OCI-LY3 (cell line): Measurements from ENCODE around the gene CDC42EP5.

ENCODE experiments used
- H2AFZ ChIP-seq: fragments of 200-600, 300-600 bp; shearing (Covaris generic); 2 replicates; pipeline ENCODE4 v1.6.0; 2014; ENCODE audit warnings: antibody characterized with exemption, low read depth, low read length
- H3K27ac ChIP-seq: fragments of 200-600, 300-600 bp; sonication (generic); 2 replicates; pipeline ENCODE4 v1.5.1; 2014; ENCODE audit warnings: mild to moderate bottlenecking, low read length, moderate library complexity, mixed read lengths
- H3K27me3 ChIP-seq: fragments of 200-600, 300-600 bp; sonication (generic); 2 replicates; pipeline ENCODE4 v1.6.1; 2014; ENCODE audit warnings: low read depth, low read length, mixed read lengths
- H3K36me3 ChIP-seq: fragments of 200-600, 300-600 bp; sonication (generic); replicated peaks from 2 replicates; pipeline ENCODE3; 2014; ENCODE audit warnings: low read depth, low read length, mixed read lengths
- H3K4me1 ChIP-seq: fragments of 300-600, 200-600 bp; sonication (generic); 2 replicates; pipeline ENCODE4 v1.6.1; 2014; ENCODE audit warnings: low read length, mixed read lengths
- H3K4me2 ChIP-seq: fragments of 200-600, 300-600 bp; sonication (generic); 2 replicates; pipeline ENCODE4 v1.6.1; 2014; ENCODE audit warnings: low read length, mixed read lengths
- H3K4me3 ChIP-seq: fragments of 300-600, 200-600 bp; sonication (generic); 2 replicates; pipeline ENCODE4 v1.5.1; 2014; ENCODE audit warnings: antibody characterized with exemption, mild to moderate bottlenecking, low read length, moderate library complexity
- H3K79me2 ChIP-seq: fragments of 300-600, 200-600 bp; shearing (Covaris generic); 2 replicates; pipeline ENCODE4 v1.6.1; 2014; ENCODE audit warnings: mild to moderate bottlenecking, low read length, mixed read lengths
- H3K9ac ChIP-seq: fragments of 300-600, 200-600 bp; shearing (Covaris generic); 2 replicates; pipeline ENCODE4 v1.6.0; 2014; ENCODE audit warnings: mild to moderate bottlenecking, low read length, moderate library complexity
- H3K9me3 ChIP-seq: fragments of 200-600, 300-600 bp; shearing (Covaris generic); 2 replicates; pipeline ENCODE4 v1.6.1; 2014; ENCODE audit warnings: low read length, mixed read lengths; ENCODE audit not compliant: insufficient read depth
- H4K20me1 ChIP-seq: fragments of 200-600, 300-600 bp; sonication (generic); 2 replicates; pipeline ENCODE4 v1.6.1; 2016; ENCODE audit warnings: low read length, mixed read lengths; ENCODE audit not compliant: insufficient read depth
- EZH2phosphoT487 ChIP-seq: fragments of 200-600 bp; shearing (Covaris generic); IDR thresholded peaks from 2 replicates; pipeline ENCODE4 v1.6.1; 2018; ENCODE audit warnings: antibody characterized with exemption, mixed run types, low read depth
- TF ChIP-seq, protein P1 (sequence below): fragments of 200-600, 300-600 bp; sonication (generic); IDR thresholded peaks from 2 replicates; pipeline ENCODE4 v1.5.1; 2014; ENCODE audit warnings: antibody characterized with exemption, low read length, low read depth

CDC42EP5 gene

DNA sequence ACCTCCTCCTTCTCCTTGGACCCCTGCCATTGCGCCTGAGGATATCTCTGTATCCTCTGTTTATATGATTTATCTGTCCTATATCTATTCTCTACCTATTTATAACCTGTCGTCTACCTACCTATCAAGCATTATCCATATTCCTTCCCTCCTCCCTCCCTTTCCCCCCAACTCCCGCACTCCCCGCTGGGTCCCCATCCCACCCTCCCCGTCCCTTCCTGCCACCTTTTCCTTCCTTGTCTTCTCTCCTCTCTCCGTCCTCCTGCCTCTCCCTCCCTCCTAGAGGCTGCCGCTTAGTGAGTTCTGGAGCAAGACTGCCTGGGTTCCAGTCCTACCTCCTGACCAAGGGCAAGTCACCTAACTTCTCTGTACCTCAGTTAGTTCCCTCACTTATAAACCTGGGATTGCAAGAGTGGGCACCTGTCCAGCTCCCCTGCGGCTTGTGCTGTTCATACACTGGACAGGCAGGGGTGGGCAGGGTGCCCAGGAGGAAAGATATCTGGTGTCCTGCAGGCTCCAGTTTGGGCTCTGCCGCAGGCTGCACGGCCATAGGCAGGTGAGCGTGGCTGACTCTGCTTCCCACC lies 41.7 kb downstream of the CDC42EP5 start:
- Histone ChIP-seq H4K20me1 (peaks cover 7% of the 10 kb centered on the region; the same call in 1 of the 2 replicates), H3K4me2 (peak overlapping the region; percentile 51), H3K36me3 (no peaks in the 10 kb centered on the region), H2AFZ (no peak overlapping the region), H3K9ac (no peak overlapping the region), H3K9me3 (no peaks in the 10 kb centered on the region), H3K4me1 (no peaks in the 10 kb centered on the region), H3K27ac (no peak overlapping the region), H3K4me3 (0 out of 2 replicates have a peak overlapping the region, but pooled peaks have one; percentile 59), H3K79me2 (no peaks in the 10 kb centered on the region), H3K27me3 (peaks cover 16% of the 10 kb centered on the region; the same call in 1 of the 2 replicates)
- no peak for TF ChIP-seq EZH2phosphoT487
- TF ChIP-seq, protein P1, sequence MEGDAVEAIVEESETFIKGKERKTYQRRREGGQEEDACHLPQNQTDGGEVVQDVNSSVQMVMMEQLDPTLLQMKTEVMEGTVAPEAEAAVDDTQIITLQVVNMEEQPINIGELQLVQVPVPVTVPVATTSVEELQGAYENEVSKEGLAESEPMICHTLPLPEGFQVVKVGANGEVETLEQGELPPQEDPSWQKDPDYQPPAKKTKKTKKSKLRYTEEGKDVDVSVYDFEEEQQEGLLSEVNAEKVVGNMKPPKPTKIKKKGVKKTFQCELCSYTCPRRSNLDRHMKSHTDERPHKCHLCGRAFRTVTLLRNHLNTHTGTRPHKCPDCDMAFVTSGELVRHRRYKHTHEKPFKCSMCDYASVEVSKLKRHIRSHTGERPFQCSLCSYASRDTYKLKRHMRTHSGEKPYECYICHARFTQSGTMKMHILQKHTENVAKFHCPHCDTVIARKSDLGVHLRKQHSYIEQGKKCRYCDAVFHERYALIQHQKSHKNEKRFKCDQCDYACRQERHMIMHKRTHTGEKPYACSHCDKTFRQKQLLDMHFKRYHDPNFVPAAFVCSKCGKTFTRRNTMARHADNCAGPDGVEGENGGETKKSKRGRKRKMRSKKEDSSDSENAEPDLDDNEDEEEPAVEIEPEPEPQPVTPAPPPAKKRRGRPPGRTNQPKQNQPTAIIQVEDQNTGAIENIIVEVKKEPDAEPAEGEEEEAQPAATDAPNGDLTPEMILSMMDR: no peak

DNA sequence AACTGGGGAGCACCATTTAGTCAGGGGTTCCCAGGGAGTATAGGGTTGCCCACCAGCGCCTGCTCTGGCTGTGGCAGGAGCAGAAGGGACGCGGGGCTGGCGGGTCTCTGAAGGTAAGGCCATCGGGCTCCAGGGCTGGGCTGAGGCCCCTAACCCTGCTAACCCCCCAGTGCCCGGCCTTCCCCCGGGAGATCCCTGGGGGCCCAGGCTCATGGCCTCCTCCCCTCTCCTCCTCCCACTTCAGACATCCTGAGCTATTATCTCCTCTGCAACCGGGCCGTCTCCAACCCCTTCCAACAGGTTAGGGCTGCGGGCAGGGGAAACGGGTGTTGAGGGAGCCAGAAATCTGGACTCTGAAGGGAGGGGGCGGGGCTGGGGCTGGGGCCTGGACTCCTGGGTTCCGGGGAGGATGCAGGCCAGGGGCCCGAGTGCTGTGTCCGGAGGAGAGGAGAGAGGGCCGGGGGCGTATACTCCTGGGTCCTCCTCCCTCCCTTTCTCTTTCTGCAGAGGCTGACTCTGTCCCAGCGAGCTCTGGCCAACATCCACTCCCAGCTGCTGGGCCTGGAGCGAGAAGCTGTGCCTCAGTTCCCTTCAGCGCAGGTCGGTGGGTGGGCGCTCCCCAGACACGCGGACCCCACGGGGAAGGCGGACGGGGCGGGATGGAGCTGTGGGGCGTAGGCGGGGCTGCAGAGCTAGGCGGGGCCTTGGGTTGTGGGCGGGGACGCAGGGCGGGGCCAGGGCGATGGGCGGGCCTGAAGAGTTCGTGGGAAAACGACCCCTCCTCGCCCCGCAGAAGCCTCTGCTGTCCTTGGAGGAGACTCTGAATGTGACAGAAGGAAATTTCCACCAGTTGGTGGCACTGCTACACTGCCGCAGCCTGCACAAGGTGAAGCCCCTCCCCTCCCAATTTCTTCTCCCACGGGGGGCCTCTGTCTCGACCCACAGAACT lies 42.5 kb downstream of the CDC42EP5 start:
- Histone ChIP-seq H3K4me3 (peak overlapping the region; percentile 59), H3K4me1 (no peaks in the 10 kb centered on the region)

DNA sequence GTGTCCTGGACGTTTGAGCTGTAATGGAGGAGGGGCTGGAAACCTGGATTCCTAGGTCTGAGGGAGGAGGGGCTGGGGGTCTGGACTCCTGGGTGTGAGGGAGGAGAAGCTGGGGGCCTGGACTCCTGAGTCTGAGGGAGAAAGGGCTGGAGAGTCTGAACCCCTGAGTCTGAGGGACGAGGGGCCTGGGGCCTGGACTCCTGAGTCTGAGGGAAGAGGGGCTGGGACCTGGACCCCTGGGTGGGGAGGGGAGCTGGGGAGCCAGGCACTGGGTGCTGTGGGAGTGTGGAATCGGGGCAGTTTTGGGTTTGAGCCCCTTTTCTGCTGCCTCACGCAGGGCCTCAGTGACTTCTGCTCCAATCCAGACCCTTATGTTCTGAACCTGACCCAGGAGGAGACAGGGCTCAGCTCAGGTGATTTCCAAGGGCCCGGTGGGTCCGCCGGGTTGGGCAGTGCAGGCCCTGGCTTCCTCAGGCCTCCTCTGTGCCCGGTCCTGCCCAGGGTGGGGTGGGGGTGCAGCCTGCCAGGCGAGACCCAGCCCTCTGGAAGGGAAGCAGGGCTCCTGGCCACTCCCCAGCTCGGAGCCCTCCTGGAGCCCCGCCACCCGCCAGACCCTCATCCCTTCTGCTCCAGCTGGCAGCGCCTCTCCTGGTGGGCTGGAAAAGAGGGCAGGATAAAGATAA lies 43.4 kb downstream of the CDC42EP5 start:
- Histone ChIP-seq H3K27me3 (peaks cover 16% of the 10 kb centered on the region; the same call in 1 of the 2 replicates), H3K4me2 (no peak overlapping the region), H3K36me3 (no peaks in the 10 kb centered on the region), H3K9ac (no peak overlapping the region), H3K79me2 (no peaks in the 10 kb centered on the region), H3K4me1 (no peaks in the 10 kb centered on the region), H4K20me1 (0 out of 2 replicates have a peak, but pooled peaks cover under 1% of the 10 kb centered on the region), H3K9me3 (no peaks in the 10 kb centered on the region), H2AFZ (no peak overlapping the region), H3K27ac (no peak overlapping the region), H3K4me3 (no peak overlapping the region)
- TF ChIP-seq, protein P1: no peak
- TF ChIP-seq EZH2phosphoT487: no peak

More for the DNA sequence above, 42.5 kb downstream of the CDC42EP5 start:
- Histone ChIP-seq H2AFZ (no peak overlapping the region), H3K9me3 (no peaks in the 10 kb centered on the region), H4K20me1 (0 out of 2 replicates have a peak, but pooled peaks cover 4% of the 10 kb centered on the region), H3K79me2 (no peaks in the 10 kb centered on the region), H3K27me3 (peaks cover 16% of the 10 kb centered on the region; the same call in 1 of the 2 replicates), H3K4me2 (peak overlapping the region; percentile 51), H3K9ac (no peak overlapping the region), H3K27ac (no peak overlapping the region), H3K36me3 (no peaks in the 10 kb centered on the region)
- no peak for TF ChIP-seq EZH2phosphoT487
- TF ChIP-seq, protein P1: peak; percentile 22
